ENCODE data around the gene COL5A1.

DNA sequence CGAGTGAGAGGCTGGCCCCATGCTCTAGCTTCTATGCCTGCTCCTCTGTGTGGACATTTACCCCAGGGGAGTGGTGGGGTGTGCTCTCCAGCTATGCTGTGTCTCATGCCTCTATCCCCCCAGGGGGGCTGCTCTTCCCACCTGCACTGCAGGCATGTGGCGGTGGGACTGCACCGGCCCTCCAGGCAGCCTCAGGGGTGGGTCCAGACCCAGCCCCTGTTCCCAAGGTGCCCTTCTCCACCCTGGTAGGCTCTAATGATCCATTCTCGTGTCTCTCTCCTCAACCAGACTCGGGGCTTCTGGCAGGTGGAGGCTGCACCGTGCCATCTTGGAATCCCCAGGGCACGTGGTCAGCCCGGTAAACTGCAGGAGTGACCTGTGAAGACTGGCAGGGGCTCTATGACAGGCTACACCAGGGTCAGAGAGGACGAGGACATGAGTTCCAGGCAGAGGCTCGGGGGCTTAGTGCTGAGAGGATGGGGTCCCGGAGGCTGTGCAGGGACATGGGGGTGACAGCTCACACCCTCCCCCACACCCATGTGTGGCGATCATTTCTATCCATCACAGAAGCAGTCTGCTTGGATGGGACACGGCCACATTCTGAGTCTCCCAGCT lies 22.7 kb upstream of the COL5A1 start:
- TF ChIP-seq, protein P1, sequence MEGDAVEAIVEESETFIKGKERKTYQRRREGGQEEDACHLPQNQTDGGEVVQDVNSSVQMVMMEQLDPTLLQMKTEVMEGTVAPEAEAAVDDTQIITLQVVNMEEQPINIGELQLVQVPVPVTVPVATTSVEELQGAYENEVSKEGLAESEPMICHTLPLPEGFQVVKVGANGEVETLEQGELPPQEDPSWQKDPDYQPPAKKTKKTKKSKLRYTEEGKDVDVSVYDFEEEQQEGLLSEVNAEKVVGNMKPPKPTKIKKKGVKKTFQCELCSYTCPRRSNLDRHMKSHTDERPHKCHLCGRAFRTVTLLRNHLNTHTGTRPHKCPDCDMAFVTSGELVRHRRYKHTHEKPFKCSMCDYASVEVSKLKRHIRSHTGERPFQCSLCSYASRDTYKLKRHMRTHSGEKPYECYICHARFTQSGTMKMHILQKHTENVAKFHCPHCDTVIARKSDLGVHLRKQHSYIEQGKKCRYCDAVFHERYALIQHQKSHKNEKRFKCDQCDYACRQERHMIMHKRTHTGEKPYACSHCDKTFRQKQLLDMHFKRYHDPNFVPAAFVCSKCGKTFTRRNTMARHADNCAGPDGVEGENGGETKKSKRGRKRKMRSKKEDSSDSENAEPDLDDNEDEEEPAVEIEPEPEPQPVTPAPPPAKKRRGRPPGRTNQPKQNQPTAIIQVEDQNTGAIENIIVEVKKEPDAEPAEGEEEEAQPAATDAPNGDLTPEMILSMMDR (IDR thresholded peaks at IDR 0.05), result no peak
- TF ChIP-seq POLR2A (IDR thresholded peaks at IDR 0.05), result no peak

All from esophagus squamous epithelium (tissue), 4 donors.